Fibroblast of the aortic adventitia (primary cell): ENCODE data around the gene BHLHA15. TPM values are rescaled to one million over a fixed set of nuclear protein-coding genes. Genes with fewer than 3 reads are reported as not detected.
"Not testable (repeated sequence)": the region's sequence is repeated elsewhere in the genome, so short reads cannot be mapped to it uniquely, and the experiment has no call there.

ENCODE experiments used
- DNase-seq: peaks from one replicate; pipeline ENCODE4 v3.0.0-alpha.2; 2010; ENCODE audit warnings: low read depth
- H3K4me3 ChIP-seq: 2 replicates; pipeline ENCODE4 v1.5.1; 2011; ENCODE audit warnings: low read depth, mild to moderate bottlenecking, control low read depth, low read length, moderate library complexity
- total RNA-seq: library from RNA; depleted of rRNA; stranded (reverse); fragments of >200 nt; gene quantifications from 2 replicates; pipeline ENCODE4 v1.2.3, GENCODE V29; 2012; ENCODE audit warnings: low replicate concordance
- TF ChIP-seq, protein P1 (sequence below): IDR thresholded peaks from 2 replicates; pipeline ENCODE4 v1.5.1; 2011; ENCODE audit warnings: mild to moderate bottlenecking, low read length, control low read depth, inconsistent platforms; ENCODE audit not compliant: insufficient read depth

Gene BHLHA15
- total RNA-seq, 1 donor = not detected

- H3K4me3 ChIP-seq = no peak overlapping the region
- DNase-seq = no peak
- TF ChIP-seq, protein P1, sequence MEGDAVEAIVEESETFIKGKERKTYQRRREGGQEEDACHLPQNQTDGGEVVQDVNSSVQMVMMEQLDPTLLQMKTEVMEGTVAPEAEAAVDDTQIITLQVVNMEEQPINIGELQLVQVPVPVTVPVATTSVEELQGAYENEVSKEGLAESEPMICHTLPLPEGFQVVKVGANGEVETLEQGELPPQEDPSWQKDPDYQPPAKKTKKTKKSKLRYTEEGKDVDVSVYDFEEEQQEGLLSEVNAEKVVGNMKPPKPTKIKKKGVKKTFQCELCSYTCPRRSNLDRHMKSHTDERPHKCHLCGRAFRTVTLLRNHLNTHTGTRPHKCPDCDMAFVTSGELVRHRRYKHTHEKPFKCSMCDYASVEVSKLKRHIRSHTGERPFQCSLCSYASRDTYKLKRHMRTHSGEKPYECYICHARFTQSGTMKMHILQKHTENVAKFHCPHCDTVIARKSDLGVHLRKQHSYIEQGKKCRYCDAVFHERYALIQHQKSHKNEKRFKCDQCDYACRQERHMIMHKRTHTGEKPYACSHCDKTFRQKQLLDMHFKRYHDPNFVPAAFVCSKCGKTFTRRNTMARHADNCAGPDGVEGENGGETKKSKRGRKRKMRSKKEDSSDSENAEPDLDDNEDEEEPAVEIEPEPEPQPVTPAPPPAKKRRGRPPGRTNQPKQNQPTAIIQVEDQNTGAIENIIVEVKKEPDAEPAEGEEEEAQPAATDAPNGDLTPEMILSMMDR = no peak
These were observed 4.6 kb downstream of the BHLHA15 start for GRCh38 chr7:98215561-98216495.

GRCh38 chr7:98216941-98217622 lies 5.8 kb downstream of the BHLHA15 start:
- TF ChIP-seq, protein P1 = no peak
- no peak for DNase-seq
- no peak overlapping the region for H3K4me3 ChIP-seq

GRCh38 chr7:98217623-98218582 lies 6.7 kb downstream of the BHLHA15 start:
- DNase-seq = no peak

DNA sequence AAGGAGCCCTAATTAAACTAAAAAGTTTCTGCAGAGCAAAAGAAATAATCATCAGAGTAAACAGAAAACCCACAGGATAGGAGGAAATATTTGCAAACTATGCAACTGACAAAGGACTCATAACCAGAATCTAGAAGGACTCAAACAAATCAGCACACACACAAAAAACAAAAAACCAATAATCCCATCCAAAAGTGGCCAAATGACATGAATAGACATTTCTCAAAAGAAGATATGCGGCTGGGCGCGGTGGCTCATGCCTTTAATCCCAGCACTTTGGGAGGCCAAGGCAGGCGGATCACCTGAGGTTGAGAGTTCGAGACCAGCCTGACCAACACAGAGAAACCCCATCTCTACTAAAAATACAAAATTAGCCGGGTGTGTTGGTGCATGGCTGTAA lies 8.1 kb downstream of the BHLHA15 start:
- H3K4me3 ChIP-seq, DNase-seq: not testable (repeated sequence)

More at GRCh38 chr7:98217623-98218582, 6.7 kb downstream of the BHLHA15 start:
- H3K4me3 ChIP-seq = no peak overlapping the region
- TF ChIP-seq, protein P1 = no peak

GRCh38 chr7:98221611-98222532 lies 10.6 kb downstream of the BHLHA15 start:
- TF ChIP-seq, protein P1 = no peak
- H3K4me3 ChIP-seq = no peak overlapping the region
- DNase-seq = no peak

GRCh38 chr7:98222533-98223195 lies 11.4 kb downstream of the BHLHA15 start:
- TF ChIP-seq, protein P1 = no peak
- H3K4me3 ChIP-seq = no peak overlapping the region
- DNase-seq = no peak
